Measurements from ENCODE around the gene LRRTM3. TPM values are rescaled to one million over a fixed set of nuclear protein-coding genes. Genes with fewer than 3 reads are reported as not detected.
A peak's percentile ranks its signal among the peaks of the same experiment; 100 is the strongest.

Gene LRRTM3
- total and polyA plus RNA-seq, 5 donors, result 0.02 TPM; not detected in 4

GRCh38 chr10:66934711-66935110, 8.9 kb downstream of the LRRTM3 start:
- no peak for ATAC-seq
- no peaks in the 10 kb centered on the region for H3K4me1 ChIP-seq (ENCODE audit: control insufficient read depth, insufficient read depth, low read length)
- H3K9me3 ChIP-seq (ENCODE audit: control insufficient read depth, low read length), result no peaks in the 10 kb centered on the region
- H3K27ac ChIP-seq (ENCODE audit: low read length), result no peak overlapping the region
- no peak for DNase-seq
- H3K4me3 ChIP-seq (ENCODE audit: low read length), result no peak overlapping the region
- intact Hi-C loops (cut with DNase I), result no loop called here
- H3K27me3 ChIP-seq (ENCODE audit: control insufficient read depth, insufficient read depth), result no peaks in the 10 kb centered on the region

DNA sequence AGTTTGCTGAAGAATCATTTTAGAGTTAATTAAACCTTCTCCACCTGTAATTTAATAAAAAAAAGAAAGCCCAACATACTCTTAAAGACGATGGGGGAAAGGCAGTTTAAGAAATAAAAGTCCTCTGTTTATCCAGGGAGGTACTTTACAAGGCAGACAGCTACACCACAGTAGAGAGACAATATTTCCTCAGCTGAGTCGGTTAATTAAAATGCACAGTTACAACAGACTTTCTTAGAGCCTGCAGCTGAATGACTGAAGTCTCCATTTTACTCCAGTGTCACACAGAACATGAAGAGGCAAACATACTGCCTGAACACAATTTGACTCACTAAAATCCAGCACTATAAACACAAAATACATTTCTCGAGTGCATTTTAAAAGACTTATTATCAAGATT, 15.1 kb downstream of the LRRTM3 start:
- Histone ChIP-seq H3K27ac (ENCODE audit: low read length) (no peak overlapping the region), H3K4me1 (ENCODE audit: control insufficient read depth, insufficient read depth, low read length) (no peaks in the 10 kb centered on the region), H3K9me3 (ENCODE audit: control insufficient read depth, low read length) (no peaks in the 10 kb centered on the region), H3K4me3 (ENCODE audit: low read length) (no peak overlapping the region), H3K27me3 (ENCODE audit: control insufficient read depth, insufficient read depth) (no peaks in the 10 kb centered on the region)
- no peak for ATAC-seq
- DNase-seq, result no peak
- intact Hi-C loops (cut with DNase I), result no loop called here
- WGBS, result 55% methylated on average over 3 of the region's 3 CpGs

DNA sequence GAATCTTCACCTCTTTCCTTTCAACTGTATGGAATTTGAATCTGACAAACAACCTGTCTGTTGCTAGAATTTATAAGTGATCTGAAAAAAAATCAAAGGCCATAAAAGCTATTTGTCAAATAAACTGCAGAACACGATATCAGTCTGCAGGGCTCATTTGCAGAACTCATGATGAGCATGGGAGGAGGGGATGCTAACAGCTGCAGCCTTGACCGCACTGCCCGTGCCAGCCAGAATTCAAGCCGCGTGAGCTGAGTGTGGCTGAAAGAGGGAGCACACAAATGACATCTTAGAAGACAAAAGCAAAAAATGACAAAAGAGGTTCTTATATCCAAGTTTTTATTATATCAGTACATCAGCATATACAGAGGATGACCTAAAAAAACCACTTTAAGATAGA, 15.7 kb downstream of the LRRTM3 start:
- WGBS, result 55% methylated on average over 5 of the region's 5 CpGs
- ATAC-seq (no peak), DNase-seq (peak in 2 of 3 donors; percentile 31 to 47)
- no peaks in the 10 kb centered on the region for H3K9me3 ChIP-seq (ENCODE audit: control insufficient read depth, low read length)
- no peak overlapping the region for H3K4me3 ChIP-seq (ENCODE audit: low read length)
- intact Hi-C loops (cut with DNase I), result no loop called here
- H3K4me1 ChIP-seq (ENCODE audit: control insufficient read depth, insufficient read depth, low read length), result no peaks in the 10 kb centered on the region
- no peaks in the 10 kb centered on the region for H3K27me3 ChIP-seq (ENCODE audit: control insufficient read depth, insufficient read depth)
- H3K27ac ChIP-seq (ENCODE audit: low read length), result no peak overlapping the region

DNA sequence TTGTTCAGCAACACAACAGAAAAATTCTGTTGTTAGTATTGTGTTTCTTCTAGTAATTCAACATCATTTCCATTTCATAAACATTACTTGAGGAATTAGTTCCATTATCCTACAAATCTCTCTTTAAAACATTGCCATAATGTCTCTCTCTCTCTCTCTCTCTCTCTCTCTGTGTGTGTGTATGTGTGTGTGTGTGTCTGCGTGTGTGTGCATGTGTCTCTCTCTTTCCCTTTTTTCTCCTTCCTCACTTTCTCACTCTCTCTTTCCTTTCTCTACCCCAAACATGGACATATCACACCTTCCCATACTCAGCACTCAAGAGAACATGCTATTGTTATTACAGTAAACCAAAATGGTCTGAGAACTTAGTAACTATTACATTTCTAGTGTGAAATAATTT, 16.6 kb downstream of the LRRTM3 start:
- no peak overlapping the region for H3K4me3 ChIP-seq (ENCODE audit: low read length)
- no peaks in the 10 kb centered on the region for H3K4me1 ChIP-seq (ENCODE audit: control insufficient read depth, insufficient read depth, low read length)
- no peaks in the 10 kb centered on the region for H3K27me3 ChIP-seq (ENCODE audit: control insufficient read depth, insufficient read depth)
- WGBS, result 79% methylated on average over 1 of the region's 1 CpG
- intact Hi-C loops (cut with DNase I), result no loop called here
- no peak for ATAC-seq
- no peak overlapping the region for H3K27ac ChIP-seq (ENCODE audit: low read length)
- DNase-seq, result no peak
- no peaks in the 10 kb centered on the region for H3K9me3 ChIP-seq (ENCODE audit: control insufficient read depth, low read length)

DNA sequence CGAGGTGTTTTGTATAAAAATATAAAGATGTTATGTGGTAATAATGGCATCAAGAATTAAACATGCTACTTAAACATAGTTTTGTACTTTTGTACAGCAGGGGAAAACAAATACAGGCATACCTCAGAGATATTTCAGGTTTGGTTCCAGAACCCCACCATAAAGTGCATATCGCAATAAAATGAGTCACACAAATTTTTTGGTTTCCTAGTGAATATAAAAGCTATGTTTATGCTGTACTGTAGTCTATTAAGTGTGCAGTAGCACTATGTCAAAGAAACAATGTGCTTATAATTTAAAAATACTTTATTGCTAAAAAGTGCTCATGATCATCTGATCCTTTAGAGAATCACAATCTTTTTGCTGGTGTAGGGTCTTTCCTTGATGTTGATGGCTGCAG, 17.8 kb downstream of the LRRTM3 start:
- H3K4me3 ChIP-seq (ENCODE audit: low read length), result no peak overlapping the region
- no peak overlapping the region for H3K27ac ChIP-seq (ENCODE audit: low read length)
- no peak for DNase-seq
- 95% methylated on average over 2 of the region's 2 CpGs for WGBS
- H3K4me1 ChIP-seq (ENCODE audit: control insufficient read depth, insufficient read depth, low read length), result no peaks in the 10 kb centered on the region
- intact Hi-C loops (cut with DNase I), result no loop called here
- no peaks in the 10 kb centered on the region for H3K27me3 ChIP-seq (ENCODE audit: control insufficient read depth, insufficient read depth)
- no peak for ATAC-seq
- H3K9me3 ChIP-seq (ENCODE audit: control insufficient read depth, low read length), result no peaks in the 10 kb centered on the region

DNA sequence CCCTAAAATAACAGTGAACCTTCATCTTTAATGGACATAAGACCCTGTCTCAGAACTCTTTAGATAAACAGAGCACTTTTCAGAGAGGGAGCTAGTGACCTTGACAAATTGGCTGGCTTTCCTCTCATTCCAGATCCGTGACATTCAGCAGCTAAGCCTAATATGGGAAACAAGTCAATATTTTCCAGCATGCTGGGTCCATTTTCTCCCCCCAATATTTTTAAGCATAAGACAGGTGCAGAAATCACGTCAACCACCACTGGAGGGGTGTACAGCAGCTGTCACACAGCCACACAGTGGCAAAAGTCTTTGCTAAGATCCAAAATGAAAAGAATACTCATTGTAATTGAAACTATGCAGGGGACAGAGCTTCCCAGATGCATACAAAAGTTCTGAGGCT, 26.1 kb downstream of the LRRTM3 start:
- ATAC-seq (no peak), DNase-seq (no peak)
- H3K4me1 ChIP-seq (ENCODE audit: control insufficient read depth, insufficient read depth, low read length), result no peaks in the 10 kb centered on the region
- intact Hi-C loops (cut with DNase I), result no loop called here
- H3K9me3 ChIP-seq (ENCODE audit: control insufficient read depth, low read length), result no peaks in the 10 kb centered on the region
- no peak overlapping the region for H3K4me3 ChIP-seq (ENCODE audit: low read length)
- no peaks in the 10 kb centered on the region for H3K27me3 ChIP-seq (ENCODE audit: control insufficient read depth, insufficient read depth)
- 50% methylated on average over 2 of the region's 2 CpGs for WGBS
- H3K27ac ChIP-seq (ENCODE audit: low read length), result no peak overlapping the region

DNA sequence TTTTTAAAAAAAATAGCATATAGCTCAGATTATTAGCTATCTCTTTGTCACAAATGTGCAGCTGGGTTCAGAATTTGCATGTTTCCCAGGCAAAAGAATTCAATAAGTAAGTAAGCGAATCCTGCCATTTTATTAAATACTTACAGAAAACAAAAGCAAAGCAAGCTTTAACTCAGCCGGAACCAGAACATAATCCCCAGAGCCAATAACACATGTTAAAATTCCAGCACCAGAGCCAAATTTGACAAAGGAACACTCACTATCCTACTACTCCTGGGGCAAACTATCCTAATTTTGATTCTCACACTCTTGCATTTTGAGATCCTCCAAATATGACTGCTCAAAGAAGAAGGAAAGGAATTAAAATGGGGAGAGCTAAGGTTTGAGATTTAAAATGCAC, 32.6 kb downstream of the LRRTM3 start:
- ATAC-seq (no peak), DNase-seq (no peak)
- intact Hi-C loops (cut with DNase I), result no loop called here
- H3K27me3 ChIP-seq (ENCODE audit: control insufficient read depth, insufficient read depth), result no peaks in the 10 kb centered on the region
- H3K4me1 ChIP-seq (ENCODE audit: control insufficient read depth, insufficient read depth, low read length), result no peaks in the 10 kb centered on the region
- WGBS, result 47% methylated on average over 2 of the region's 2 CpGs
- H3K4me3 ChIP-seq (ENCODE audit: low read length), result peak overlapping the region; percentile 46
- H3K9me3 ChIP-seq (ENCODE audit: control insufficient read depth, low read length), result no peaks in the 10 kb centered on the region
- H3K27ac ChIP-seq (ENCODE audit: low read length), result no peak overlapping the region

- Histone ChIP-seq H3K4me3 (ENCODE audit: low read length) (no peak overlapping the region), H3K4me1 (ENCODE audit: control insufficient read depth, insufficient read depth, low read length) (no peaks in the 10 kb centered on the region), H3K27ac (ENCODE audit: low read length) (no peak overlapping the region), H3K27me3 (ENCODE audit: control insufficient read depth, insufficient read depth) (no peaks in the 10 kb centered on the region), H3K9me3 (ENCODE audit: control insufficient read depth, low read length) (no peaks in the 10 kb centered on the region)
- DNase-seq, result no peak
- intact Hi-C loops (cut with DNase I), result no loop called here
- ATAC-seq, result no peak
- WGBS, result 50% methylated on average over 4 of the region's 4 CpGs
Measured at GRCh38 chr10:66964946-66965345, 39.1 kb downstream of the LRRTM3 start.

GRCh38 chr10:66980246-66980815, 54.5 kb downstream of the LRRTM3 start:
- ATAC-seq, result no peak

GRCh38 chr10:66981361-66982052, 55.7 kb downstream of the LRRTM3 start:
- Histone ChIP-seq H3K27ac (ENCODE audit: low read length) (no peak overlapping the region), H3K27me3 (ENCODE audit: control insufficient read depth, insufficient read depth) (no peaks in the 10 kb centered on the region), H3K9me3 (ENCODE audit: control insufficient read depth, low read length) (no peaks in the 10 kb centered on the region), H3K4me1 (ENCODE audit: control insufficient read depth, insufficient read depth, low read length) (no peaks in the 10 kb centered on the region), H3K4me3 (ENCODE audit: low read length) (no peak overlapping the region)
- intact Hi-C loops (cut with DNase I), result no loop called here
- WGBS, result 75% methylated on average over 3 of the region's 3 CpGs
- no peak for DNase-seq
- no peak for ATAC-seq

More at GRCh38 chr10:66980246-66980815, 54.5 kb downstream of the LRRTM3 start:
- Histone ChIP-seq H3K9me3 (ENCODE audit: control insufficient read depth, low read length) (no peaks in the 10 kb centered on the region), H3K4me1 (ENCODE audit: control insufficient read depth, insufficient read depth, low read length) (no peaks in the 10 kb centered on the region), H3K4me3 (ENCODE audit: low read length) (no peak overlapping the region), H3K27me3 (ENCODE audit: control insufficient read depth, insufficient read depth) (no peaks in the 10 kb centered on the region), H3K27ac (ENCODE audit: low read length) (no peak overlapping the region)
- intact Hi-C loops (cut with DNase I), result no loop called here
- WGBS, result 82% methylated on average over 4 of the region's 4 CpGs
- DNase-seq, result no peak

- DNase-seq, result no peak
- Histone ChIP-seq H3K4me1 (ENCODE audit: control insufficient read depth, insufficient read depth, low read length) (no peaks in the 10 kb centered on the region), H3K27me3 (ENCODE audit: control insufficient read depth, insufficient read depth) (no peaks in the 10 kb centered on the region), H3K27ac (ENCODE audit: low read length) (no peak overlapping the region), H3K4me3 (ENCODE audit: low read length) (no peak overlapping the region), H3K9me3 (ENCODE audit: control insufficient read depth, low read length) (no peaks in the 10 kb centered on the region)
- intact Hi-C loops (cut with DNase I), result no loop called here
- no peak for ATAC-seq
- 94% methylated on average over 1 of the region's 1 CpG for WGBS
Measured at GRCh38 chr10:66982053-66982420, 56.2 kb downstream of the LRRTM3 start.
